A172 (cell line): Measurements from ENCODE around the gene IPMK. TPM values are rescaled to one million over a fixed set of nuclear protein-coding genes. Genes with fewer than 3 reads are reported as not detected.

Experiments
- DNase-seq: peaks from one replicate; pipeline ENCODE4 v3.0.0-alpha.2; 2015; ENCODE audit warnings: low spot score
- total RNA-seq: library from RNA; depleted of rRNA; stranded (reverse); fragments of >200 nt; shearing (Covaris generic); gene quantifications from 2 replicates; pipeline ENCODE4 v1.2.3, GENCODE V29; 2014; rRNA removed

Gene IPMK
- total RNA-seq, 1 experiment from 2014 or later = 5.4 TPM

DNA sequence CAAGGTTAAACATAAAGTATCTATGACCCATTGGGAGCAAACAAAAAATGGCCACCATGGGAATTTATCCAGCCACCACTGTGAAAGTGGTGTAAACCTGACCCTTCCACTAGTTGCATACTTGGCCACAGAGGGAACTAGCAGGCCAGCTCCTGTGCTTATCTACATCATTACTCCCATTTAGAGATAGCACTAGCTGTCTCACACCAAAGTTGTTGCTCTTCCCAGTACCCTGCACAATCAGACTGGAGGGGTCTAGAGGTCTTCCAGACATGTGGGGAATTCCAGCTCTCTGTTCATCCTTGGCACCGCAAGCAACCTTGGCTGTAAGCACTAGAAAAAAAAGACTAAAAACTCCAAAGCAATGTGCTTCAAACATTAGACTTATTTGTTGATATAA lies 113.9 kb downstream of the IPMK start:
- DNase-seq = no peak

DNA sequence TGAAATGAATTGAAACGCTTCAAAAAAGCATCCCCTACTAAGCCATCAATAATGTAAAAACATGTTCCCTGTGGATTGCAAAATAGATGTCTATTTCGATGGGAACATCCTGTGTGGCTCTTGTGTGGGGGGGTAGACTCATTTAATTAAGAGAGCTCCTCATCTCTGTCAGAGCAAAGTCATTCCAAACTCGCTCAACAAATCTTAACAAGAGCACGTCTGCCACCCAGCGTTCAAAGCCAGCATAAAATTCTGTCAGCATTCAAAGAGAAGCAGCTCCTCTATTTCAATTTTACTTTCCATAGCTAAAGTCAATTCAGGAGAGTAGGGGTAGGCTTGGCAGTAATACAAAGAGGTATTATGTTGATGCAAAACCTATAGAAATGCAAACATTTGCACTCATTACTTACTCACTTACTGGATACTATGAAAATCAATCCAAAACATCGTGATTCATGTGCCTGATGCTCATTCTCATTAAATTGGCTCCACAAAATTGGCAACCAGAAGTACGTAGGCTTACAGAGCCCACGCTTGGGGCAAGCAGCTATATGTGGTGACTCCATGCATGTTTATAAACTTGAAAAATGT lies 114.9 kb downstream of the IPMK start:
- DNase-seq = peak; percentile 52

DNA sequence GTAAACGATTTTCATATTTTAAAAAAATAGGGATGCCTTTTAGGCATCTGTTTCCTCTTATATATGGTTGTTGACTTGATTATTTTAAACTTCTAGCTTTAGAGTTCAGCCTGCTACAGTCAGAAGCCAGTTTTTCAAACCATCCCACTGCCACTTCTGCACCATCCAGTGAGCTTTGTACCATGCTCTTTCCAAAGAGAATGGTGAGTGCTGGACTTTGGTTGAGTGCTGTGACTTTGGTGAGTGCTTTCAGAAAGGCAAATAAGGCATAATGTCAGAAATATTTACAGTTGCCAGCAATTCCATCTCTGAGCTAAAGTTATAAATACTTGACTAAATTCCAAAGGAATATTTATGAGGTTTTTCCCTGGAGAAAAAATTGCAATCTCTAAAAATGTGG lies 117.4 kb downstream of the IPMK start:
- DNase-seq = no peak

DNA sequence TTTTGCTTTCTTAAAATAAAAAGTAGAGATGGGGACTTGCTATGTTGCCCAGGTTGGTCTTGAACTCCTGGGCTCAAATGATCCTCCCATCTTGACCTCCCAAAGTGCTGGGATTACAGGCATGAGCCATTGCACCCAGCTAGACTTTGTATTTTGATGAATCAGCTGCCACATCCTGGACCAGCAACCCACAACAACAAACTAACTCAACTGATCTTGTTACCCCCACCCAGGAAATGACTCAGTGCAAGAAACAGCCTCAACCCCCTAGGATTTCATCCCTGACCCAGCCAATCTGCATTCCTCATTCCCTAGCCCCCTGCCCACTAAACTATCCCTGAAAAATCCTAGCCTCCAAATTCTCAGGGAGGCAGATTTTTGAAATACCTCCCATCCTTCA lies 123.8 kb downstream of the IPMK start:
- DNase-seq = peak; percentile 26

Other genes with a start within 250 kb of the IPMK start
- gene CISD1, start 1.3 kb upstream of the IPMK start, total RNA-seq = 31.9 and 71.3 TPM in 2 replicates
- gene UBE2D1, start 67.1 kb upstream of the IPMK start, total RNA-seq = 23.7 and 25.9 TPM in 2 replicates
- gene TFAM, start 117.5 kb upstream of the IPMK start, total RNA-seq = 58.8 and 65.6 TPM in 2 replicates
- 1.3 and 2.3 TPM in 2 replicates for gene BICC1, start 245.0 kb upstream of the IPMK start, total RNA-seq